Ovary (tissue), 3 donors: ENCODE data around the gene UMAD1.

Source experiments
- CTCF ChIP-seq, 3 donors: fragments of 450-650 bp in 2 of 3; fragments of 200-600 bp in 1 of 3; IDR thresholded peaks; one replicate each; pipeline versions ENCODE4 v1.5.1 to v1.8.0; 2016 to 2022; ENCODE audit warnings: antibody characterized with exemption in 3 of 3, mild to moderate bottlenecking in 1 of 3
- EP300 ChIP-seq: sonication (generic); formaldehyde crosslinking; IDR thresholded peaks from one replicate; pipeline ENCODE4 v1.6.1; 2017; ENCODE audit warnings: antibody characterized with exemption
- donor health status: DM: no; HTN: no; CAD: no.

GRCh38 chr7:7768977-7769709 is 128.6 kb downstream of the UMAD1 start:
- TF ChIP-seq CTCF (IDR thresholded peaks at IDR 0.05) (no peak), EP300 (no peak)
